GM21360 (cell line): Measurements from ENCODE around the gene MEOX2.

ENCODE experiments used
- ATAC-seq: cut with Tn5 transposase; IDR thresholded peaks from one replicate; pipeline ENCODE4 v1.9.1; 2021; ENCODE audit warnings: mild to moderate bottlenecking, moderate library complexity; ENCODE audit not compliant: unreplicated experiment

The MEOX2 gene

DNA sequence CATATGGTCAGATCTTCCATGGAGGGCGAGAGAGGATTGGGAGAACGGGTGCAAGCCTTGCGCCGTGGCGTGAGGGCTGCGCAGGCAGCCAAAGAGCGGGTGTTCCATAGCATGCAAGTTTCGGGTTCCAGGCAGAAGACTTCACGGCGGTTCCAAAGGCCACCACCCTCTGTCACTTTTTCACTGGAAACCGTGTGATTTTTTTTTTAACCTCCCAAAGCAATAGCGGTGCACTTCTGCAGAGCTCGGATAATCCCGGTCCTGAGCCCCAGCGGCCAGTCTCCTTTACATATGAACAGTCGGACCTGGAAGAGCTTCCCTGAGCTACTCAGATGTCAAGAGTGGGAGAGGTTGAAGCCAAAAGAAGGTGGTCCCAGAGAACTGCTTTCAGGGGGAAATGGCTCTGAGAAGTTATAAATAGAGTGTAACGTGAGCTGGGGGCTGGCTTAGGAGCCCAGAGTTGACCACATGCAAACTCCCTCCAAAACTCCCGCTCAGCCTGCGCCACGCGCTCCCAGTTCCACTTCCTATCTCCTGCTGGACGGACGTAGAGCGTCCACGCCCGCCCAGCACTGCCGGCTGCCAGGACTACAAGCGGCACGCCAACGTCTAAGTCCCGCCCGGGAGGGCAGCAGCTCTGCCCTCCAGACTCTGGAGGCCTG is at the start of gene MEOX2:
Gene MEOX2, minus strand, starts transcription at position 389 of the 662 bp plus-strand sequence. Its CDS starts 281 bp downstream, at position 108.
- ATAC-seq, result no peak

DNA sequence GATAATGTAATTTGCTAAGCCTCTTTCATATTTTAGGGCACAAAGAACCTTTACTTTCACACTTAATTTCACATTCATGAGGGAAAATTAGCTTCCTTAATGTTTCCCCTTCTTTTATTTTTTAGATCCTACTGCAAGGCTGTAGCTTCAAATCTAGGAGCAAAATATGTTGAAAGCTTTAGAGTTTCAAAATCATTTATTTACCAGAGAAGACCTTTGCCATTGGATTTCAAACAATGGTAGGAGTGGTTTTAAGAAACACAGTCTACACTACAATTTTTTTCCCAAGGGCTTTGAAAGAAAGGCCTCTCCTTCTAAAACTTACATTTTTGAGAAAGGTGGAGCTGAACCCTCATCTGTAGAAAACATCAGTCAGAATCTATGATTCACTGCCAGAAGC is 43.3 kb upstream of the MEOX2 start:
- ATAC-seq, result no peak

DNA sequence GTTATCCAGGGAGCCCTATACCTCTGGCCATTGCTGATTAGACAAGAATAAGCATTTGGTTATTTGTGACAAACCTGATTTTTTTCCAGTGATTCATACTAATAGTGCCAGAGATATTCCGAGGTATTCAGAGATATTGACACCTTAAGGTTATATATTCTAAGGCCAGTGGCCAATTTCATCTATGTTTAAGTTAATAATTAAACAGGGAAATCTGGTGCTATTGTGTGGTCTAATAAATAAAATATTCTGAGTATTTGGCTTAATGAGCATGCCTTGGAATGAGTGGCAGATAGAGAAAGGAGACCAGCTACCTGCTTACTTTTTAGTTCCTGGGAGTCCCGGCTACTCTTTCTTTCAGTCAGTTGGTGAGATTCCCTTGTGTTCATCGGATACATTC is 38.6 kb upstream of the MEOX2 start:
- ATAC-seq, result no peak

DNA sequence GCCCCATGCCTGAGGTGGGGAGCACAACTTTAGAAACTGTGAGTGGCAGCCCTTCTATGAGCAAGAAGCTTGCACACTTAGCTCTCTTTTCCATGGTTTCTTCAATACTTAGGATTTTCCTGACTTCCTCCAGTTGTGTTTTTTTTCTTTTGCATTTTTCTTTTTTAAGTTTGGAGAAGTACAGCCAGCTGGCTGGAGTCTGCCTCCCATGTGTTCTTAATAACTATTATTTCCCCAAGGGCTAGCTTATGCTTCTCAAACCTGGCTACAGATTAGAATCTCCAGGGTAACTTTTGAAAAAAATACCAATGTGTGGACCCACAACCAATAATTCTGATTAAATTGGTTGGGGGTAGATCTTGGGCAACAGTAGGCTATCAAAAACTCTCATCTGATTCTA is 37.4 kb upstream of the MEOX2 start:
- no peak for ATAC-seq

DNA sequence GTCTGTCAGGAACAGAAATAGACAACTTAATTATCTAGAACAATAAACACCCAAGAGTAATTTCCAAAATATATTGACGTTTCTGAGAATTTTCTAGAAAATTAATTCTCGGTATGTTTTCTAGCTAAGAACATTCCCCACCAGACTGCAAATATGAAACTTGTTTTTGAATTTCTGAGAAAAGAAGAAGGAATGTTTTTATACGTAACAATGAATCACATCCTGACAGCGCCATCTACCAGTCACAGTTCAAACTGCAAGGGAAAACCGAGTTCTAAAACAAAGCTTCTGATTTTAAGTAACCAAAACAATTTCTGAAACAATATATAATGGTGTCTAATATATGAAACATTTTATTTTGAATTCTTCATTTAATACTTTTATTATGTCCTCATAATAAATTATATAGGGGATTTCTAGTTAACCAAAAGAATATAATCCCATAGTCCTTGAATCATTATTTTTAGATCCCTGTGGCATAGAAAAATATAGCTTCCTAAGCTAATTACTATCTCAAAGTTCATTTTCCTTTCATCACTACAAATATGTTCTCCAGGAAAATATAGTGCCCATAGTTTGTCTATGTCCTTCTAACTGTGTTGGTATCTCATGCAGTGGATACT is 34.5 kb upstream of the MEOX2 start:
- no peak for ATAC-seq

DNA sequence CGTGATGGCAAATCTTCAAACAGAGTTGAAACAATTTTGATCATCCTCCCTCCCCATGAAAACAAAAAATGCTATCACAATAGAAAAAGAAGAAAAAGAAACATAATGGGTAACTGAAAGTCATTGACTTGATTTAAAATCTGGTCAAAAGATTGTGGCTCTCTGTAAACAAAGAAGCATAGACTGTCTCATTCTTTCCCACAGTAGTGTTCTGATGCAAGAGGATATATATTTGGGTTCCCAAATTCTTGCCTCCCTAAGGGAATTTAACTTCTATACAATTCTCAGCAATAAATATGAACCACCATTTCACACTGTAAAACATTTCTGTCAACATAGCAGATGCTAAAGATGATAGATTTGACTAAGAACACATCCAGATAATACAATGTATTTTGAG is 32.8 kb upstream of the MEOX2 start:
- ATAC-seq, result no peak

DNA sequence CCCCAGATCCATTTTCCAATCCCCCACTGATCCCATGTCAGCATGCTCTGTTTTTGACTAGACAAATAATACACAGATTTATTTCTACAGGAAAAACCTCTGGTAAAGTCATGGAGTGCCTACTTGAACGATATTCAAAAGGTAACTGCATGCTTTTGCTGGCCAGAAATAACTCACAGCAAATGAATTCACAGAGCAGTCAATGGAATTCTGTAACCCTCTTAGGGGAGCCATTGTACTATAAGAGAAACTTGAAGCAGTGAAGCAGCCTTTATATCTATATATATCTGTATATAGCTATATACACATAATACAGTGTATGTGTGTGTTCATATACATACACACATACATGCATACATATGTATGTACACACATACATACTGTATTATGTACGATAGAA is 29.0 kb upstream of the MEOX2 start:
- no peak for ATAC-seq

DNA sequence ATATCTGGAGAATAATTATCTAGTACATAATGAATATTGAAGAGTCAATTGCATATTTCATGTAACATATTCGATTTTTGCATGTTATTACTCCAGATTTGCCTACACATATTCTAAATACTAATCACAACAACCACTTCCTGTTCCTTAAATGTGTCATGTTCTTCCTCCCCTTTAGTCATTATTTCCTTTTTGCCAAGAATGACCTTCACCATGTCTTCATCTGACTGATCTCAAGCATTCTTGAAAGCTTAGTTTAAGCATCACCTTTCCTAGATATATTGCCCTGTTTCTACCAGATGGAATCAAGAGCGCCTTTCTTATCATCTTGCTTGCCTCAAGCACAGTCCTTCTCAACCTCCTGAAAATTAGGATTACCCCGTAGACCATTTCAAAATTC is 23.5 kb upstream of the MEOX2 start:
- no peak for ATAC-seq

DNA sequence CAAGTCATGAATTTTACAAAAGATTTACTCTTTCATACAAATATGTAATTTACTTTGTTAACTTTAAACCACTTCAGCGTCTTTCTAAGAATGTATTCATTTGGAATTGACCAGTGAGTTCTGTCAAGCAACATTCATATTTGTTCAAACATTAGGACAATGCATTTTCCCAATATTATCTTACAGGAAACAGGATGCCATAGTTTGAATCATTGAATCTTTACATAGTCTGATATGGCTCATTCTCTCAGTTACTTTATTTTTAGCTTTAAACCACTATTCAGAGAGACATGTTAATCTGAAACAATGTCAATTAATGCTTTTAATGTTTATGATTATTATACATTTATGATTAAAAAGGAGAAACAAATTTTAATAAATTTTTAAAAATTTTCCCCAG is 21.1 kb upstream of the MEOX2 start:
- ATAC-seq, result no peak

DNA sequence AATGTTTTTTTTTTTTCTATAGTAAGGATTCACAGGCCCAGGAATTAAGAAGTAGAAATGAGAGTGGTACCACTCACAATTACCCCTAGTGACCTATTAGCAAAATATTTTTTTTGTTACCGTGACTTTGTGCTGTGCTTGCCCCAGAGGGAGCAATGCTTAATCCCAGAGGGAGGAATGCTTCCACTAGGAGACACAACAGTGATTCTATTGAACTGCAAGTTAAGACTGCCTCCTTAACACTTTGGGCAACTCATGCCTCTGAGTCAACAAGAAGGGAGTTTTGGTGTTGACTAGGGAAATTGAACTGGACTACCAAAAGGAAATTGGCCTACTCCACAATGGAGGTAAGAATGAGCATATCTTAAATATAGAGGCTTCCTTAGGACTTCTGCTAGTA is 17.2 kb upstream of the MEOX2 start:
- ATAC-seq, result no peak

DNA sequence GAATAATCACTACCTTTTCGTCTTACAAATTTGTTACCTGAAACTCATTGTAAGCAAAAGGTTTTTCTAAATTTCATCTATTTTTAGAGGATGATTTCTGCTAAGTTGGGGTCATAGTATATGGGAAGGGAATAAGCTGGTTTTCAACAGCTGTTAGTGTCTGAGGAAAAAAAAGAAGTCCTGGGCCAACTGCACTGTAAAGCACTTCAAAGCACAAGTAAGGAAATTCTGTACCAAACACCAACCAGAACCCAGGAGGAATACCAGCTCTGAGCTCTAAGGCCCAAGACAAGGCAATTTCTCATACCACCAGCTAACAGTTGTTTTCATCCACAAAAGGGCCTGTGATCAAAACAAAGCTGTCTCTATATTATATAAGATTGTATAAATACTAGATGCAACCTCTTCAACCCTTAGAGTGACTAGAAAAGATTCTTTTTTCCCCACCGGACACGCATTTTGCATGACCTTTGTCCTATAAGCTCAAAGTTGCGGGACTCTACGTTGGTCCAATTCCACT is 6.1 kb upstream of the MEOX2 start:
- no peak for ATAC-seq

DNA sequence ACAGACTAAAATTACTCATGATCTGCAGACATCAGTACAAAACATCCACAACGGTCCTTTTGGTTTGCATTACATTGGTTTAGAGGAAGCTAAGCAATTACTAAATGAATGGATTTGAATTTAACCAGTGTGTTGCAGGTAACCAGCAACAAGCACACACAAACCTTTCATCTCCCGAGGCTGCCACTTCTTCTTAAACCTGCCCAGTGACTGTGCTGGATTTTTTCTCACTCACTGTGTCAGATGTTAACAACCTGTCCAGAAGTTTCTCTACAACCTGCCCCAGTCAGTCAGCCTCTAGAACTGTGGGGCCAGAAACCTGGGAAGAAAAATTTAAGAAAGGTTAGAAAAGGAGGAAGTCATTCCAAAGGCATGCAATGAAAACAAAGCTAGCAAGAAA is 2.4 kb upstream of the MEOX2 start:
- ATAC-seq, result no peak

DNA sequence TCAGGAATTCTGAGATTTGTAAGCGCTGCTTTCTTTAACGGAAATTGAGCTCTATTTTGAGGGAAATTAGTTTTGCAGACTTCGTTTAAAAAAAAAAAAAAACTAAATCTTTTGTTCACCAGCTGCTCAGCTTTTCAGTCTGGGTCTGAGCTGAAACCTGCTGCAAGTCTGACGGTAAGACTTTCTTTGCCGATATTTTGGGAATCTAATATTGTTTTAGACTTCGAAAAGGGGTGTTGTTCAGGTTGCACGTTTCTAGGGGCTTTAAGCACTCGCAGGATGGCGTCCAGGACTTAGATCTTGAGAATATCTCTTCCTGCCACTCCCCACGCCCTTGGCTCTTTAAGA is 1.8 kb upstream of the MEOX2 start:
- no peak for ATAC-seq

DNA sequence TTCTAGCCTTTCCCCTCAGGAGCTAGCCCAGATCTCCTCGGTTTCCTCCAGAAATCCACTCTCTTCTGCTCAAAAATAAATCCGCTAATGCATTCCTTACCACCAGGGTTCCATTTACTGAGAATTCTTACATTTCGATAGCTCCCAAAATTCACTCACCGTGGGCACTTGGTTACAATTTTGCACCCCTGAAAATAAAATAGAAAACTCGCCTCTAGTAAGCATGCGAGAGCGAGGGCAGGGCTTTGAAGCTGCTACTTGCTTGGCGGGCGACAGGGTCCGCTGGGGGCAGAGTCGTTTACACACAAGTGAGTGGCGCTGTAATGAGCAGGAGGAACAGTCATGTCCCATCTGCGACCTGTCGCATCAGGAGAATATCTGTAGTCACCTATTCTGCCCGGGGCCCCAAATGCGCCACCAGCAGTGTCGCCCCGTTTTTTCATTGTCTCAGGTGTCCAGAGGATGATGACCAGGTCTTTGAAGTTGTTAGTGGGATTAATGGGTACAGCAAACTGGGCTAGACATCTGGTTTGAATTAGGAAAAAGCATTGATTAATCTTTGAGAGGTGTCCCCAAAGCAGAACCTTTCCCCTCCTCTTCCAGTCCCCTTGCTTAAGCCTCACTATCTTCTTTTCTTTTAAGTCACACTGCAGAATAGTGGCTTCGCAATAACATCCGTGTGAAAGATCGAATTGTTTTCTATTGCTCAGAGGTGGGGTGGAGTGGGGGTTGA is 1.2 kb upstream of the MEOX2 start:
- ATAC-seq, result no peak

DNA sequence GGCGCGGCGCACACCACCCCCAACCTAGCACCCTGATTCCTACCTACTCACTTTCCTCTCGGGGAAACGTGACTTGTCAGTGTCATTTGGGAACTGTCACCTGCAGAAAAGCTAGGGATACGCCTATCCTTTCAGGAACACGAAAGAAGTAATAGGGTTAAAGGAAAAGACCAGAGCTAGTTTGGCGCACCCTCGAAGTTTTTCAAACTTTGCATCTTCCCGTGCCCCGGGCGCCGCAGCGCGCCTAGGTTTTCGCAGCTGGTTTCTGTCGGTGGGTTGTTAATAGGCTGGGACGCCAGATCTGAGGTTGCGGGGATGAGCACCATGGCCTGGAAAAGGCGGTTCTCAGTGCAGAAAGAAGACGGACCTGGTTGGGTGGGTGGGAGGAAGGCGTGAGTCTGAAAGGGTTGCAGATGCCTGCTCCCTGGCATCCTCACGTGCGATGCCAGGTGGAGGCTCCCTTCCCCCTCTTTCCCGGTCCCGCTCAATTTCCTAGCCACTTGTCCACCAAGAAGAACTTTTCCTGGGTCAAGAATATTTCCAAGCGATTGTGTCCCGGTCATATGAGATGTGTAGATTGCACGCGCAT is 568 bp upstream of the MEOX2 start:
- no peak for ATAC-seq

DNA sequence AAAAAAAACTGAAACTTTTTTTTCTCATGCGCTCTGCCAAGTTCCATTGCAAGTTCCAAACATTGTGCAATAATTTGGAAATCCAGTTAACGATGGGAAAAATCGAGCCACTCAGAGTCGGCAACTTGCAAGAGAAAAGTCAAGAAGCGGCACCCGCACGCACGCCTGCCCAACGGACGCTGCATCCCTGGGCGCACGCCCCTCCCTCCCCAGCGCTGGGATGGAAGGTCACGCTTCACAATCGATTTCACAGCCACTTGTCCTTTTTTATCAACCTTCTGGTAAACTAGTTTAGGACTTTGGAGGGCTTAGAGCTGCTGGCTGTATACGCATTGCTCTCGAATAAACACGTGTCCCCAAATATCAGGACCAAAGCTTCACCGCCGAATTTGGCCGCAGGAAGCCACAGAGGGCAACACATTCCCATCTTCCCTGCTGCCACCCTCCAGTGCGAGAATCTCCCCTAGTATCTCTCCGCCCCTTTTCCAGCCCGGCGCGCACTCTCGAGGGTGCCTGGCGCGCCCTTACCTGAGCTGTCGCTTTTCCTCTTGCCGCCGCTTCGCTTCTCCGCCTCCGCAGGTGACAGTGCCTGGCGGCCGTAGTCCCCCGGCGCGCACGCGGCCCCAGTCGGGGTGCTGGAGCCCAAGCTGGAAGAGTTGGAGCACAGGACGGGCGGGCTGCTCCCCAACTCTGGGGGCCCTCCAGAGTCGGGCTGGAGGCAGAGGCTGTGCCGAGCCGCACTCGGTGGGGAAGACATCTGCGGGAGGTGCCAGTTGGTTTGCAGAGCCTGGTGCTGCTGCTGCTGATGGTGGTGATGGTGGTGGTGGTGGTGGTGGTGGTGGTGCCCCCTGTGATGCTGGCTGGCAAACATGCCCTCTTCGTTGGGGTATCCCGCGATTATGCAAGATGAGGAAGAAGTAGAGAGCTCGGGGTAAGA is 857 bp downstream of the MEOX2 start:
- ATAC-seq, result no peak

DNA sequence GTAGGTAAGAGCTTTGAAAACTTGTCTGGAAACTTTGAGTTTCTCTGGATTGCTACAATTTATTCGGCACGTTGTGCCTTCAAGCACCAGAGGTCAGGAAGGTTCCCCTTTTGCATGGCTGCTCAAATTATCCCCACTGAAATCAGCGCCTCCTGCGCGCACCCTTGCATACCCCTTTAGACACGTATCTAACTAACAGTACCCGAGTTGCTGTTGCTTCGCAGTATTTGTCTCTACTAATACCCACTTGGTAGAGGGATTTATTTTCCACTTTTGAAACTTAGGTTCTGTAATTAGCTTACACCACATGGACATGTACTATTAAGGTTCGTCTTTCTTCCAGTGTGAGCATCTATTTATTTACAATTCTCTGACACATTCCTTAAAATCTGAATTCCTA is 1.6 kb downstream of the MEOX2 start:
- ATAC-seq, result no peak

DNA sequence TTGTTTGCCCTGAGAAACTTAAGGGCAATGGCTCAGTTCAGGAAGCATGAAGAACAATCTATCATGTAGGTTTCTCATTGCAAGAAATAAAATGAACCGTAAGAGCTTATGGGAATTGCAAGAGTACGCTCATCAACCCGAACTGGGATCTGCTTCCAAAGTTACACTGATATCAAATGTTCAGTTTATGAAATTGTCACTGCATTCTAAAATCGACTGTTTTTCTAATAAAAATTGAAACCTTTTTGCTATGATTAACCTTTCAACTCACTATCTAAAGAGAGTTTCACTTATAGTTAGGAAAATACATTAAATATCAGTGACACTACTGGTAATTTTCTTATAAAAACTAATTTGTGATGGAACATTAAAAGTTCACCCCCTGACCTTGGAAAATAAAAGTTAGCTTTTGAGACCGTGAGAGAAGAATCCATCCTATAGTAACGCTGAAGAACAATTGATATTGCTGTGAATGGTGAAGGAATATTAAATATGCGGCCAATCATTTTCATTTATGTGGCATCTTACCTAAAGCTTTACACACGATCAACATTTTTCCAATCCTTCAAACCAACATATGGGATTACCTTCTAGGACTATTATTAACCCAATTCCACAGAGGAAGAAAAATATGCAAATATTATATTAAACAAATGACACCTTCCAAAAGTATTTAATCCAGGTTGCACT is 2.2 kb downstream of the MEOX2 start:
- ATAC-seq, result no peak

DNA sequence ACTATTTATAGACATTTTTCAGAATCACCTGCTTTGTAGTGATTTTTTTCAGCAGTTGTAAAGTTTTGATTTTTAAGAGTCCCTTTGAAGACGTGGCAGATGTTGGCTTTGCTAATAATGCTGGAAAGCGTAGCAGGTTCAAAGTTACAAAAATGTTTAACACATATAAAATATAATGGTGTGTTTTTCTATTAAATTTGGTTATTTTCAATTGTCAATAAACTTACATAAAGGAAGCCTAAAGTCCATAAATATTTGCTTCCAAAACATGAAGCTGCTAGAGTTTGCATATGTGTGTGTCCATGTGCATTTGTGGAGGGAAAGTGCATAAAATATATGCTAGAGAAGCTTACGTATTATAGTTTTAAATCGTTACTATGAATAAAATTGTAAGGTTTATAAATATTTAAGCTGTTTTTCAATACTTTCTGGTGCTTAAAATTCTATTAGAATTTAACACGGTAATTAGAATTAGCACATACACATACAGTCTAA is 3.7 kb downstream of the MEOX2 start:
- no peak for ATAC-seq

DNA sequence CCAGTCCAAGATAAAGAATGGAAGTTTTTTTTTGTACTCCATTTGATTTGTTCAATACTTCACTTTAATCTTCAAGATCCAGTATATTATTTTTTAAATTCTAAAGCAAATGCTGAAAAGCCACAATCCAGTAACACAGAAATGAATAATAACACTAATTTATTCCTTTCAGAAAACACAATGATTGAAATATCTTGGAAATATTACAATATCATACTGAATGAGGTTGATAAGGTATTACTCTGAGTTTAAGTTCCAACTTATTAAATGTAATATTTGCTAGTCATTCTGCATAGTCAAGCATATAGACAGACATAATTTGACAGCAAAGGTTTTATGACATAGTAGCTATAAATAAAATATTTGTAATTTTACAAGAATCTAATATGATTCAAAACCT is 4.4 kb downstream of the MEOX2 start:
- no peak for ATAC-seq
